ENCODE data around the gene SLC28A3. TPM values are rescaled to one million over a fixed set of nuclear protein-coding genes. Genes with fewer than 3 reads are reported as not detected.

SLC28A3 gene
- total RNA-seq, 4 donors from 2014 or later = 7.1 to 40.1 (median 10.9) TPM

- Histone ChIP-seq H3K36me3 (no peaks in the 10 kb centered on the region), H3K4me3 (no peak overlapping the region), H3K27ac (no peak overlapping the region), H3K4me1 (peaks cover 5% of the 10 kb centered on the region), H3K9me3 (no peaks in the 10 kb centered on the region), H3K27me3 (no peaks in the 10 kb centered on the region)
- DNase-seq (ENCODE audit: low spot score in 2 of 2) = no peak
- TF ChIP-seq POLR2AphosphoS5 (IDR thresholded peaks at IDR 0.05) (no peak), EP300 (IDR thresholded peaks at IDR 0.05) (no peak), POLR2A (IDR thresholded peaks at IDR 0.05) (no peak)
- TF ChIP-seq, protein P1, sequence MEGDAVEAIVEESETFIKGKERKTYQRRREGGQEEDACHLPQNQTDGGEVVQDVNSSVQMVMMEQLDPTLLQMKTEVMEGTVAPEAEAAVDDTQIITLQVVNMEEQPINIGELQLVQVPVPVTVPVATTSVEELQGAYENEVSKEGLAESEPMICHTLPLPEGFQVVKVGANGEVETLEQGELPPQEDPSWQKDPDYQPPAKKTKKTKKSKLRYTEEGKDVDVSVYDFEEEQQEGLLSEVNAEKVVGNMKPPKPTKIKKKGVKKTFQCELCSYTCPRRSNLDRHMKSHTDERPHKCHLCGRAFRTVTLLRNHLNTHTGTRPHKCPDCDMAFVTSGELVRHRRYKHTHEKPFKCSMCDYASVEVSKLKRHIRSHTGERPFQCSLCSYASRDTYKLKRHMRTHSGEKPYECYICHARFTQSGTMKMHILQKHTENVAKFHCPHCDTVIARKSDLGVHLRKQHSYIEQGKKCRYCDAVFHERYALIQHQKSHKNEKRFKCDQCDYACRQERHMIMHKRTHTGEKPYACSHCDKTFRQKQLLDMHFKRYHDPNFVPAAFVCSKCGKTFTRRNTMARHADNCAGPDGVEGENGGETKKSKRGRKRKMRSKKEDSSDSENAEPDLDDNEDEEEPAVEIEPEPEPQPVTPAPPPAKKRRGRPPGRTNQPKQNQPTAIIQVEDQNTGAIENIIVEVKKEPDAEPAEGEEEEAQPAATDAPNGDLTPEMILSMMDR (IDR thresholded peaks at IDR 0.05) = no peak
- WGBS = 67% methylated on average over 2 of the region's 2 CpGs
Observed at GRCh38 chr9:84310883-84311282, 29.7 kb downstream of the SLC28A3 start.

DNA sequence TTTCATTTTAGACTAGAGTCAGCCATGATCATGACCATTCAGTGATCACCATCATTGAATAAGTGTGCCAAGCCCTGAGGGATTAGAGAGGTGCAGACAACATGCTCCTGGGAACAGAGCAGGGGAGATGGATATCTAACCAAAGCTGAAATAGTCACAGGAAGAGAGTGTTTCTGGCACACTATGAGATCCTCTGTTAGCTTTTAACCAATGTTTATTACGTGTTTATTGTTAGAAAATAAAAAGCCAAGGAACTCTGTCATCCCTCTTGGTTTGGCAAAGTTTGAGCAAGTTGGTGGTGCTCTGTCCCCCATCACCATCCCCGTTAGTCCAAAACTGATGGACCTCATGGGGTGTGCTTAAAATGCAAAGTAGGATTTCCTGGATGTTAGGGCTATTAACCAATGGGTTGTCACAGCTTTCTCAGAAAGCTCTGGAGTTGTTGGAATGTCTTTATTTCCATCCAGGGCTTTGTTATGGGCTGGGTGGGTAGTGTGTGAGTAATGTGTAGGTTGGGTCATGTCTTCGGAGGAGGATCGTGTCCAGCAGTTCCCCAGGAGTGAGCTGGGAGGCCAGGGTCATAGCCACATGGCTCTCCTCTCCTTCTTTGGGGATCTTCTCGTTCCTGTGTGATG, 34.9 kb downstream of the SLC28A3 start:
- 83% methylated on average over 5 of the region's 5 CpGs for WGBS
- Histone ChIP-seq H3K27ac (no peak overlapping the region), H3K27me3 (no peaks in the 10 kb centered on the region), H3K9me3 (no peaks in the 10 kb centered on the region), H3K36me3 (no peaks in the 10 kb centered on the region), H3K4me3 (no peak overlapping the region), H3K4me1 (peaks cover 6% of the 10 kb centered on the region)
- no peak for DNase-seq (ENCODE audit: low spot score in 2 of 2)
- TF ChIP-seq EP300 (IDR thresholded peaks at IDR 0.05) (no peak), POLR2A (IDR thresholded peaks at IDR 0.05) (no peak)
- TF ChIP-seq, protein P1 (IDR thresholded peaks at IDR 0.05) = no peak

- H3K27me3 ChIP-seq = no peaks in the 10 kb centered on the region
- H3K9me3 ChIP-seq = no peaks in the 10 kb centered on the region
- H3K4me1 ChIP-seq = peaks cover 6% of the 10 kb centered on the region
- H3K4me3 ChIP-seq = no peak overlapping the region
- H3K36me3 ChIP-seq = no peaks in the 10 kb centered on the region
- WGBS = 32% methylated on average over 1 of the region's 1 CpG
- no peak for DNase-seq (ENCODE audit: low spot score in 2 of 2)
- no peak for TF ChIP-seq EP300 (IDR thresholded peaks at IDR 0.05)
- no peak overlapping the region for H3K27ac ChIP-seq
Observed at GRCh38 chr9:84304166-84304565, 36.4 kb downstream of the SLC28A3 start.

DNA sequence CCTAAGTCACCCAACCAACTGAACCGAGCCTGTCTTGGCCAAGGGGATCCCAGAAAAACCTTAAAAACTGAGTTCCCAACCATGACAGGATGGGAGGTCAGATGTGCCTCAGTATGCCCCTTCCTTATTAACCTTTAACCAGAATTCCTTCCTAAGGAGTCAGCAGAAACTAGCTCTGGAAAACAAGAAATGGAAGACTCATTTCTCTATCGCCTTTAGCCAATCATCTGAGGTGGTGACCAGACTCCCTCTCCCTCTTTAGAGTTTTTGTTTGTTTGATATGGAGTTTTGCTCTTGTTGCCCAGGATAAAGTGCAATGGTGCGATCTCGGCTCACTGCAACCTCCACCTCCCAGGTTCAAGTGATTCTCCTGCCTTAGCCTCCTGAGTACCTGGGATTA, 37.5 kb downstream of the SLC28A3 start:
- H3K36me3 ChIP-seq = no peaks in the 10 kb centered on the region
- H3K4me3 ChIP-seq = no peak overlapping the region
- no peaks in the 10 kb centered on the region for H3K9me3 ChIP-seq
- no peak for TF ChIP-seq POLR2AphosphoS5 (IDR thresholded peaks at IDR 0.05)
- no peak for TF ChIP-seq EP300 (IDR thresholded peaks at IDR 0.05)
- TF ChIP-seq POLR2A (IDR thresholded peaks at IDR 0.05) = no peak
- TF ChIP-seq, protein P1 (IDR thresholded peaks at IDR 0.05) = no peak
- H3K4me1 ChIP-seq = peaks cover 6% of the 10 kb centered on the region
- DNase-seq (ENCODE audit: low spot score in 2 of 2) = no peak
- no peaks in the 10 kb centered on the region for H3K27me3 ChIP-seq
- no peak overlapping the region for H3K27ac ChIP-seq
- WGBS = 95% methylated on average over 4 of the region's 4 CpGs

GRCh38 chr9:84301851-84302250, 38.7 kb downstream of the SLC28A3 start:
- Histone ChIP-seq H3K36me3 (no peaks in the 10 kb centered on the region), H3K4me1 (peaks cover 6% of the 10 kb centered on the region), H3K9me3 (no peaks in the 10 kb centered on the region), H3K4me3 (no peak overlapping the region), H3K27me3 (no peaks in the 10 kb centered on the region), H3K27ac (no peak overlapping the region)
- no peak for TF ChIP-seq EP300 (IDR thresholded peaks at IDR 0.05)
- no peak for TF ChIP-seq POLR2AphosphoS5 (IDR thresholded peaks at IDR 0.05)
- TF ChIP-seq POLR2A (IDR thresholded peaks at IDR 0.05) = no peak
- TF ChIP-seq, protein P1 (IDR thresholded peaks at IDR 0.05) = no peak
- no peak for DNase-seq (ENCODE audit: low spot score in 2 of 2)
- WGBS = 40% methylated on average over 3 of the region's 3 CpGs

DNA sequence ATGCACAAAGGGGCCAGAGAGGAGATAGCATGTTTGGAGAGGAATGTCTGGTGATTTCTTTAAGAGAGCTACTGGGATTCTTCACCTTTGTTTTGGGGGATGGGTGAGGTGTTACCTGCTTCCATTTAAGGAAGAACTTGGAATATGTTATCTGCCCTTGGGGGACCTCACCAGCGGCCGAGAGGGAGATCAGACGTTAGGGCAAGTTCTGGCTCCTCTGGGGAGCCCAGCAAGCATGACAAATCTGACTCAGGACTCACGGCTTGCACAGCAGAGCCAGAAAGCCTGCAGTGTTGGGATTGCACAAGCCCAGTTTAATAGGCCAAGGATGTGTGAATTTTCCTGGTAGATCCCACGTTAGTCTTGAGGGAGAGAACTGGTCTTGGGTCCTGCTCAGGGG, 40.3 kb downstream of the SLC28A3 start:
- Histone ChIP-seq H3K9me3 (no peaks in the 10 kb centered on the region), H3K4me3 (no peak overlapping the region), H3K27me3 (no peaks in the 10 kb centered on the region), H3K27ac (no peak overlapping the region), H3K36me3 (no peaks in the 10 kb centered on the region), H3K4me1 (peaks cover 6% of the 10 kb centered on the region)
- DNase-seq (ENCODE audit: low spot score in 2 of 2) = no peak
- TF ChIP-seq, protein P1 (IDR thresholded peaks at IDR 0.05) = no peak
- no peak for TF ChIP-seq POLR2AphosphoS5 (IDR thresholded peaks at IDR 0.05)
- whole genome bisulfite sequencing = 45% methylated on average over 5 of the region's 5 CpGs

All from suprapubic skin (tissue), 4 donors.